Left lung (tissue), 10 donors: ENCODE results near the gene TSPO. TPM values are rescaled to one million over a fixed set of nuclear protein-coding genes. Genes with fewer than 3 reads are reported as not detected.

Experiments used
- ATAC-seq: fragments of 200-7000 bp; cut with Tn5 transposase; one replicate; pipeline ENCODE4 v1.9.1; 2020; ENCODE audit warnings: moderate library complexity
- DNase-seq, 4 donors: peaks; one replicate each; pipeline ENCODE4 v3.0.0-alpha.2; 2013 to 2020
- H3K27ac ChIP-seq, 2 donors: fragments of 200-600 bp; sonication (generic) in 1 of 2; one replicate each; pipeline versions ENCODE4 v1.5.0 to v1.8.0; 2020 to 2021
- H3K27me3 ChIP-seq, 2 donors: fragments of 200-600 bp; sonication (generic) in 1 of 2; one replicate each; pipeline versions ENCODE4 v1.5.0 to v1.8.0; 2020 to 2021
- H3K36me3 ChIP-seq, 2 donors: fragments of 200-600 bp; sonication (generic) in 1 of 2; one replicate each; pipeline versions ENCODE4 v1.5.0 to v1.8.0; 2020 to 2021
- H3K4me1 ChIP-seq, 2 donors: fragments of 200-600 bp; one replicate each; pipeline ENCODE4 v1.8.0; 2021
- H3K4me3 ChIP-seq, 2 donors: fragments of 200-600 bp; sonication (generic) in 1 of 2; one replicate each; pipeline versions ENCODE4 v1.5.0 to v1.8.0; 2020 to 2021; ENCODE audit warnings: mild to moderate bottlenecking in 1 of 2
- H3K9me3 ChIP-seq, 2 donors: fragments of 200-600 bp; sonication (generic) in 1 of 2; one replicate each; pipeline versions ENCODE4 v1.5.0 to v1.8.0; 2020 to 2021
- CTCF ChIP-seq, 2 donors: fragments of 200-600 bp; sonication (generic) in 1 of 2; IDR thresholded peaks; one replicate each; pipeline versions ENCODE4 v1.5.0 to v1.8.0; 2021; ENCODE audit warnings: antibody characterized with exemption in 2 of 2
- intact Hi-C, 2 donors: fragments of 100-400 bp; cut with DNase I; formaldehyde crosslinking; loops; one replicate each; pipeline versions ENCODE4 v1.11.2 to v1.14.2; 2022
- polyA plus RNA-seq, 6 donors: library from polyadenylated mRNA; unstranded; fragments of 120-200 nt; gene quantifications; one replicate each; pipeline ENCODE4 v1.2.1, GENCODE V29; 2013; ENCODE audit not compliant: insufficient read length in 6 of 6
- total RNA-seq, 2 donors: library from RNA; stranded (reverse); fragmentation: NEBNext Ultra II Directional; extraction: Animal tissue kit (Norgen Biotek cat#: 25700); gene quantifications; one replicate each; pipeline ENCODE4 v1.2.1, GENCODE V29; 2021
- donor health status: DM: no; HTN: yes; CAD: no.
- donor health status: DM: no; HTN: no; CAD: no.

TSPO gene
- total and polyA plus RNA-seq, 8 donors = 29.0 to 276 (median 45.6) TPM

GRCh38 chr22:43202756-43203410 is 51.5 kb downstream of the TSPO start:
- peak in 1 of 4 donors; percentile 29 for DNase-seq
- no peaks in the 10 kb centered on the region for H3K9me3 ChIP-seq
- intact Hi-C loops = no loop called here
- no peak overlapping the region for H3K27ac ChIP-seq
- H3K4me1 ChIP-seq = no peaks in the 10 kb centered on the region
- H3K36me3 ChIP-seq = no peaks in the 10 kb centered on the region
- peaks cover 0 to 5% of the 10 kb centered on the region in 2 donors for H3K27me3 ChIP-seq
- no peak overlapping the region for H3K4me3 ChIP-seq
- no peak for TF ChIP-seq CTCF (IDR thresholded peaks at IDR 0.05)
- no peak for ATAC-seq

- intact Hi-C loops = no loop called here
- Histone ChIP-seq H3K27me3 (no peaks in the 10 kb centered on the region), H3K4me1 (no peaks in the 10 kb centered on the region), H3K9me3 (no peaks in the 10 kb centered on the region), H3K4me3 (no peak overlapping the region), H3K27ac (no peak overlapping the region), H3K36me3 (no peaks in the 10 kb centered on the region)
- TF ChIP-seq CTCF (IDR thresholded peaks at IDR 0.05) = no peak
- ATAC-seq = no peak
- peak in 1 of 4 donors; percentile 69 for DNase-seq
Measured at GRCh38 chr22:43203471-43203981, 52.2 kb downstream of the TSPO start.

GRCh38 chr22:43205261-43205691 is 53.9 kb downstream of the TSPO start:
- intact Hi-C loops = no loop called here
- ATAC-seq (no peak), DNase-seq (peak in 1 of 4 donors; percentile 43)
- Histone ChIP-seq H3K9me3 (no peaks in the 10 kb centered on the region), H3K27ac (no peak overlapping the region), H3K27me3 (no peaks in the 10 kb centered on the region), H3K4me3 (no peak overlapping the region), H3K36me3 (no peaks in the 10 kb centered on the region), H3K4me1 (no peaks in the 10 kb centered on the region)
- no peak for TF ChIP-seq CTCF (IDR thresholded peaks at IDR 0.05)

GRCh38 chr22:43205748-43206508 is 54.6 kb downstream of the TSPO start:
- no peaks in the 10 kb centered on the region for H3K4me1 ChIP-seq
- no peaks in the 10 kb centered on the region for H3K36me3 ChIP-seq
- ATAC-seq = no peak
- peak in 1 of 4 donors; percentile 13 for DNase-seq
- no peak for TF ChIP-seq CTCF (IDR thresholded peaks at IDR 0.05)
- intact Hi-C loops = no loop called here
- H3K9me3 ChIP-seq = no peaks in the 10 kb centered on the region
- H3K27me3 ChIP-seq = no peaks in the 10 kb centered on the region
- H3K27ac ChIP-seq = no peak overlapping the region
- no peak overlapping the region for H3K4me3 ChIP-seq

GRCh38 chr22:43206509-43207161 is 55.3 kb downstream of the TSPO start:
- no peak for ATAC-seq
- intact Hi-C loops = no loop called here

More at GRCh38 chr22:43206509-43207161, 55.3 kb downstream of the TSPO start:
- H3K36me3 ChIP-seq = no peaks in the 10 kb centered on the region
- no peak overlapping the region for H3K27ac ChIP-seq
- H3K4me3 ChIP-seq = no peak overlapping the region
- no peaks in the 10 kb centered on the region for H3K9me3 ChIP-seq
- DNase-seq = peak in 1 of 4 donors; percentile 54
- TF ChIP-seq CTCF (IDR thresholded peaks at IDR 0.05) = no peak
- H3K27me3 ChIP-seq = no peaks in the 10 kb centered on the region
- no peaks in the 10 kb centered on the region for H3K4me1 ChIP-seq
